Neural cell (in vitro differentiated cells): Measurements from ENCODE around the gene IWS1. TPM values are rescaled to one million over a fixed set of nuclear protein-coding genes. Genes with fewer than 3 reads are reported as not detected.

Experiments used
- H2AFZ ChIP-seq: fragments of 200-600, 300-800 bp; sonication (generic), shearing (Covaris generic); 2 replicates; pipeline ENCODE4 v1.6.0; 2014; ENCODE audit warnings: low read depth, mild to moderate bottlenecking, antibody characterized with exemption, low read length, moderate library complexity
- H3F3A ChIP-seq: fragments of 200-600 bp; shearing (Covaris generic); 2 replicates; pipeline ENCODE4 v1.6.1; 2016; ENCODE audit warnings: mild to moderate bottlenecking, moderate library complexity, mixed read lengths, antibody characterized with exemption, low read length; ENCODE audit not compliant: insufficient read depth, poor library complexity, severe bottlenecking
- H3K27ac ChIP-seq: fragments of 200-600, 300-800 bp; sonication (generic), shearing (Covaris generic); 2 replicates; pipeline ENCODE4 v1.5.1; 2014; ENCODE audit warnings: mild to moderate bottlenecking, low read length, moderate library complexity
- H3K27me3 ChIP-seq: fragments of 300-800, 200-600 bp; sonication (generic), shearing (Covaris generic); 2 replicates; pipeline ENCODE4 v1.6.0; 2014; ENCODE audit warnings: mild to moderate bottlenecking, low read depth, low read length, moderate library complexity; ENCODE audit not compliant: insufficient read depth
- H3K36me3 ChIP-seq: fragments of 300-800, 200-600 bp; sonication (generic), shearing (Covaris generic); 2 replicates; pipeline ENCODE4 v1.5.1; 2014; ENCODE audit warnings: mild to moderate bottlenecking, antibody characterized with exemption, low read length, moderate library complexity; ENCODE audit not compliant: insufficient read depth
- H3K4me2 ChIP-seq: fragments of 300-800, 200-600 bp; sonication (generic), shearing (Covaris generic); 2 replicates; pipeline ENCODE4 v1.6.0; 2014; ENCODE audit warnings: mild to moderate bottlenecking, low read length
- H3K4me3 ChIP-seq: fragments of 300-800, 200-600 bp; sonication (generic), shearing (Covaris generic); 2 replicates; pipeline ENCODE4 v1.5.1; 2014; ENCODE audit warnings: mild to moderate bottlenecking, low read length, moderate library complexity
- H3K79me2 ChIP-seq: fragments of 200-600 bp; shearing (Covaris generic); replicated peaks from 2 replicates; pipeline ENCODE4 v1.6.0; 2014; ENCODE audit warnings: mild to moderate bottlenecking, low read length, moderate library complexity; ENCODE audit not compliant: insufficient read depth
- H3K9ac ChIP-seq: fragments of 300-800, 200-600 bp; sonication (generic), shearing (Covaris generic); 2 replicates; pipeline ENCODE4 v1.6.1; 2016; ENCODE audit warnings: mild to moderate bottlenecking, low read length, mixed read lengths
- H3K9me2 ChIP-seq: fragments of 200-600 bp; shearing (Covaris generic); 2 replicates; pipeline ENCODE4 v1.6.1; 2016; ENCODE audit warnings: mild to moderate bottlenecking, low read length, mixed read lengths; ENCODE audit not compliant: insufficient read depth
- H3K9me3 ChIP-seq: fragments of 200-600, 300-800 bp; sonication (generic), shearing (Covaris generic); 2 replicates; pipeline ENCODE4 v1.6.1; 2016; ENCODE audit warnings: mild to moderate bottlenecking, mixed run types, low read length, moderate library complexity, mixed read lengths
- H4K20me1 ChIP-seq: fragments of 200-600 bp; shearing (Covaris generic); 2 replicates; pipeline ENCODE4 v1.6.1; 2016; ENCODE audit warnings: mild to moderate bottlenecking, mixed run types; ENCODE audit not compliant: insufficient read depth
- CTCF ChIP-seq: fragments of 450-650 bp; IDR thresholded peaks from 2 replicates; pipeline ENCODE4 v1.5.1; 2014; ENCODE audit warnings: antibody characterized with exemption, mild to moderate bottlenecking, moderate library complexity; ENCODE audit not compliant: poor library complexity, severe bottlenecking
- EP300 ChIP-seq: fragments of 450-650 bp; conservative IDR thresholded peaks from 2 replicates; pipeline ENCODE4 v1.6.1; 2014; ENCODE audit warnings: antibody characterized with exemption, mild to moderate bottlenecking, moderate library complexity; ENCODE audit not compliant: poor library complexity, severe bottlenecking
- EZH2 ChIP-seq: fragments of 200-600, 300-800 bp; shearing (Covaris generic), sonication (generic); IDR thresholded peaks from 2 replicates; pipeline ENCODE4 v1.6.1; 2014; ENCODE audit warnings: antibody characterized with exemption, low read length, borderline replicate concordance, mild to moderate bottlenecking; ENCODE audit not compliant: insufficient read depth, poor library complexity, severe bottlenecking
- MXI1 ChIP-seq: fragments of 450-650 bp; conservative IDR thresholded peaks from 2 replicates; pipeline ENCODE4 v1.6.1; 2014; ENCODE audit warnings: antibody characterized with exemption, mild to moderate bottlenecking; ENCODE audit not compliant: poor library complexity, severe bottlenecking
- POLR2AphosphoS5 ChIP-seq: IDR thresholded peaks from 2 replicates; pipeline ENCODE4 v1.6.1; 2012
- RAD21 ChIP-seq: fragments of 450-650 bp; conservative IDR thresholded peaks from 2 replicates; pipeline ENCODE4 v1.6.1; 2014; ENCODE audit warnings: antibody characterized with exemption, mild to moderate bottlenecking, moderate library complexity
- REST ChIP-seq: IDR thresholded peaks from 2 replicates; pipeline ENCODE4 v1.6.1; 2012; ENCODE audit warnings: borderline replicate concordance
- SMC3 ChIP-seq: fragments of 450-650 bp; conservative IDR thresholded peaks from 2 replicates; pipeline ENCODE4 v1.6.1; 2014; ENCODE audit warnings: antibody characterized with exemption, mild to moderate bottlenecking, moderate library complexity; ENCODE audit not compliant: poor library complexity
- TAF1 ChIP-seq: IDR thresholded peaks from 2 replicates; pipeline ENCODE4 v1.6.1; 2012; ENCODE audit warnings: low read depth
- polyA plus RNA-seq: library from polyadenylated mRNA; depleted of rRNA; stranded (reverse); fragments of >200 nt; gene quantifications from 2 replicates; pipeline ENCODE4 v1.2.3, GENCODE V29; 2014

IWS1 gene
- polyA plus RNA-seq, 1 donor from 2014 or later, result 49.3 TPM

DNA sequence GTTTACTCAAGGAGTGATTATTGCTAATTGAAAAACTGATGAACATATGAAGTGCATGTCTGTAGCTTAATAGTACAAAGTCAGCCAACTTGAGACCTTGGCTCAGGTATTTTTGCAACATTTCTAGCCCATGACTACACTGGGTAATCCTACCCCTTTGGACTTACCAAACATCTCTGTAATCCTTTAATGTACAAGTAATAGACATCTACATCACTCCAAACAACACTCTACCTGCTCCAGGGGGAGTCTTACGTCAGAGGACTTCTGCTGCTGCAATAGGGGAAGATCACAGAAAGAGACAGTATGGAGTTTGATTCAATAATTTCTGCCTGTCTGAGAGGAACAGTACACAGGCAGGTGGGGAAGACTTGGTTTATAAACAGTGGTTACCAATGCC lies 54.0 kb downstream of the IWS1 start:
- Histone ChIP-seq H3K79me2 (no peaks in the 10 kb centered on the region), H3K27me3 (no peaks in the 10 kb centered on the region), H3K9me3 (no peaks in the 10 kb centered on the region), H3K27ac (no peak overlapping the region), H3K4me3 (no peak overlapping the region), H3K36me3 (no peaks in the 10 kb centered on the region), H3K4me2 (no peak overlapping the region), H3K9me2 (no peaks in the 10 kb centered on the region), H3K9ac (no peak overlapping the region), H3F3A (no peaks in the 10 kb centered on the region), H2AFZ (no peak overlapping the region), H4K20me1 (no peaks in the 10 kb centered on the region)
- TF ChIP-seq EP300, result no peak
- no peak for TF ChIP-seq SMC3
- TF ChIP-seq EZH2, result no peak

DNA sequence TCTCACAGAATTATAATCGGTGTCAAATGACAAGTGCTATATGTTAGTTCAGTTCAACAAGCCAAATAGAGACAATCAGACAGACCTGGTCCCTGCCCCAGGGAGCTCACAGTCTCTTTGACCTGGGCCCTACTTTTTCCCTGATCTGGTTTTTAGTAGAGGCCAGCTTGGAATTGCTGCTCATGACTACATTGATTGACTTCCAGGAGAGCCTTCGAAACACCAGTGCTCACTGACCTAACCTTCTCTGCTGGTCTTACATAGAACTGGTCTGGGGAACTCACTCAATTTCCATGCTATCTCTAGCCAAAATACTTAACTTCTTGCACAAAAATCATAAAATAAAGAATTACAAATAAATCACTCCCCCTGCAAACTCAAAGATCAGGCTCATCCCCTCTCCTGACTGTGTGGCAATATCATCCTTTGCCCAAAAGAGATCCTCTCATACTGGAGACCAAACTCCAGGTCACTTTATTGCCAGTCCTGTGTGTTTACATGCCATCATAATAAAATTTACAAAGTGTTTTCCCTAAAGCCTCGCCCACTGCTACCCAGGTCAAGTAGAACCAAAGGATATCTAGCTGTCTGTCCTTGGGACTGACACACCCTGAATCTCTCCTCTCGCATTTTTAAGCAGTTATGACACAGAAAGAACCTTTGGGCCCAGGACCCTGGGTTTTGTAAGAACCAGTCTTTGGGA lies 54.9 kb downstream of the IWS1 start:
- Histone ChIP-seq H4K20me1 (no peaks in the 10 kb centered on the region), H2AFZ (no peak overlapping the region), H3K9me2 (no peaks in the 10 kb centered on the region), H3K27ac (no peak overlapping the region), H3K79me2 (no peaks in the 10 kb centered on the region), H3K4me3 (no peak overlapping the region), H3K27me3 (no peaks in the 10 kb centered on the region), H3F3A (no peaks in the 10 kb centered on the region), H3K36me3 (no peaks in the 10 kb centered on the region), H3K4me2 (no peak overlapping the region), H3K9ac (no peak overlapping the region), H3K9me3 (no peaks in the 10 kb centered on the region)
- TF ChIP-seq REST, result no peak
- TF ChIP-seq EP300, result no peak

- H4K20me1 ChIP-seq, result no peaks in the 10 kb centered on the region
- no peak for TF ChIP-seq EZH2
- no peak for TF ChIP-seq MXI1
- no peak for TF ChIP-seq EP300
- TF ChIP-seq RAD21, result no peak
- TF ChIP-seq SMC3, result no peak
- TF ChIP-seq TAF1, result no peak
- no peak for TF ChIP-seq POLR2AphosphoS5
- no peak for TF ChIP-seq CTCF
- no peak for TF ChIP-seq REST
- no peaks in the 10 kb centered on the region for H3F3A ChIP-seq
Observed at GRCh38 chr2:127469974-127470373, 56.3 kb downstream of the IWS1 start.

More at GRCh38 chr2:127469974-127470373, 56.3 kb downstream of the IWS1 start:
- no peaks in the 10 kb centered on the region for H3K9me3 ChIP-seq
- H2AFZ ChIP-seq, result no peak overlapping the region
- no peaks in the 10 kb centered on the region for H3K27me3 ChIP-seq
- H3K79me2 ChIP-seq, result no peaks in the 10 kb centered on the region
- no peak overlapping the region for H3K27ac ChIP-seq
- H3K9ac ChIP-seq, result no peak overlapping the region
- no peaks in the 10 kb centered on the region for H3K9me2 ChIP-seq
- H3K4me2 ChIP-seq, result no peak overlapping the region
- H3K4me3 ChIP-seq, result no peak overlapping the region
- no peaks in the 10 kb centered on the region for H3K36me3 ChIP-seq
